ENCODE measurements around the gene P2RX7.

GRCh38 chr12:121133838-121134237 lies 1.2 kb downstream of the P2RX7 start:
- TF ChIP-seq, protein P1, sequence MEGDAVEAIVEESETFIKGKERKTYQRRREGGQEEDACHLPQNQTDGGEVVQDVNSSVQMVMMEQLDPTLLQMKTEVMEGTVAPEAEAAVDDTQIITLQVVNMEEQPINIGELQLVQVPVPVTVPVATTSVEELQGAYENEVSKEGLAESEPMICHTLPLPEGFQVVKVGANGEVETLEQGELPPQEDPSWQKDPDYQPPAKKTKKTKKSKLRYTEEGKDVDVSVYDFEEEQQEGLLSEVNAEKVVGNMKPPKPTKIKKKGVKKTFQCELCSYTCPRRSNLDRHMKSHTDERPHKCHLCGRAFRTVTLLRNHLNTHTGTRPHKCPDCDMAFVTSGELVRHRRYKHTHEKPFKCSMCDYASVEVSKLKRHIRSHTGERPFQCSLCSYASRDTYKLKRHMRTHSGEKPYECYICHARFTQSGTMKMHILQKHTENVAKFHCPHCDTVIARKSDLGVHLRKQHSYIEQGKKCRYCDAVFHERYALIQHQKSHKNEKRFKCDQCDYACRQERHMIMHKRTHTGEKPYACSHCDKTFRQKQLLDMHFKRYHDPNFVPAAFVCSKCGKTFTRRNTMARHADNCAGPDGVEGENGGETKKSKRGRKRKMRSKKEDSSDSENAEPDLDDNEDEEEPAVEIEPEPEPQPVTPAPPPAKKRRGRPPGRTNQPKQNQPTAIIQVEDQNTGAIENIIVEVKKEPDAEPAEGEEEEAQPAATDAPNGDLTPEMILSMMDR (IDR thresholded peaks at IDR 0.05) = no peak
- TF ChIP-seq SIN3A (IDR thresholded peaks at IDR 0.05; ENCODE audit: borderline replicate concordance, insufficient read depth, low read depth, low read length) = no peak
- no peak for TF ChIP-seq REST (IDR thresholded peaks at IDR 0.05; ENCODE audit: insufficient read depth in 1 of 2, low read depth in 2 of 2, low read length in 1 of 2)
- TF ChIP-seq POLR2AphosphoS5 (IDR thresholded peaks at IDR 0.05; ENCODE audit: low read depth, low read length) = no peak

Measured in Panc1 (cell line).